ENCODE data around the gene TLR6. TPM values are rescaled to one million over a fixed set of nuclear protein-coding genes. Genes with fewer than 3 reads are reported as not detected.

TLR6 gene
- total and polyA plus RNA-seq, 2 of the 8 experiments (the other 6 are each of a cell fraction or from before 2014, with no cell fraction given), result 0.02 to 0.09 TPM

DNA sequence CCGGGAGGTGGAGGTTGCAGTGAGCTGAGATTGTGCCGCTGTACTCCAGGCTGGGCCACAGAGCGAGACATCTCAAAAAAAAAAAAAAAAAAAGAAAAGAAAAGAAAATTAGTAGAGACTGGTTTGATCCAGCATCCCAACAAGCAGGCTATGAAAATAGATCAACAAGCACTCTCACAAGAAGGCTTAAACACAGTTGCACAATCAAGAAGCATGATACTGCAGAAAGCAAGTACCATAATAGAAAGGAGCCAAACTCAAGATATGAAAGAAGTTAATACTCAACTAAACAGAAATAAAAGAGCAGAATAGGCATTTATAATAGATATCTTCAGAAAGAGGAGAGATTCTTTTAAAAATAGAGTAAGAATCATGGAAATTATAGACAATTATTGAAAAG, 10.6 kb downstream of the TLR6 start (continued):
- TF ChIP-seq, protein P1, sequence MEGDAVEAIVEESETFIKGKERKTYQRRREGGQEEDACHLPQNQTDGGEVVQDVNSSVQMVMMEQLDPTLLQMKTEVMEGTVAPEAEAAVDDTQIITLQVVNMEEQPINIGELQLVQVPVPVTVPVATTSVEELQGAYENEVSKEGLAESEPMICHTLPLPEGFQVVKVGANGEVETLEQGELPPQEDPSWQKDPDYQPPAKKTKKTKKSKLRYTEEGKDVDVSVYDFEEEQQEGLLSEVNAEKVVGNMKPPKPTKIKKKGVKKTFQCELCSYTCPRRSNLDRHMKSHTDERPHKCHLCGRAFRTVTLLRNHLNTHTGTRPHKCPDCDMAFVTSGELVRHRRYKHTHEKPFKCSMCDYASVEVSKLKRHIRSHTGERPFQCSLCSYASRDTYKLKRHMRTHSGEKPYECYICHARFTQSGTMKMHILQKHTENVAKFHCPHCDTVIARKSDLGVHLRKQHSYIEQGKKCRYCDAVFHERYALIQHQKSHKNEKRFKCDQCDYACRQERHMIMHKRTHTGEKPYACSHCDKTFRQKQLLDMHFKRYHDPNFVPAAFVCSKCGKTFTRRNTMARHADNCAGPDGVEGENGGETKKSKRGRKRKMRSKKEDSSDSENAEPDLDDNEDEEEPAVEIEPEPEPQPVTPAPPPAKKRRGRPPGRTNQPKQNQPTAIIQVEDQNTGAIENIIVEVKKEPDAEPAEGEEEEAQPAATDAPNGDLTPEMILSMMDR (IDR thresholded peaks at IDR 0.05; ENCODE audit: control extremely low read depth in 1 of 3, insufficient read depth in 1 of 3, low read depth in 1 of 3, low read length in 3 of 3), result no peak
- TF ChIP-seq TAF7 (optimal IDR thresholded peaks at IDR 0.05; ENCODE audit: borderline replicate concordance, low read depth, low read length) (no peak), HDAC6 (IDR thresholded peaks at IDR 0.05; ENCODE audit: low read depth, low read length) (no peak), TCF12 (IDR thresholded peaks at IDR 0.05; ENCODE audit: low read depth, low read length) (no peak), BCL11A (IDR thresholded peaks at IDR 0.05; ENCODE audit: low read depth in 2 of 2, low read length in 2 of 2) (no peak)
